Heart left ventricle (tissue), 16 donors: ENCODE data around the gene UBE2F. TPM values are rescaled to one million over a fixed set of nuclear protein-coding genes. Genes with fewer than 3 reads are reported as not detected.

Experiments
- ATAC-seq, 4 donors: fragments of 200-7000 bp; cut with Tn5 transposase; one replicate each; pipeline ENCODE4 v1.9.1; 2020 to 2022; ENCODE audit warnings: moderate library complexity in 4 of 4, mild to moderate bottlenecking in 3 of 4, moderate number of reproducible peaks in 1 of 4
- DNase-seq, 5 donors: peaks; one replicate each; pipeline ENCODE4 v3.0.0-alpha.2; 2020
- H3K27ac ChIP-seq, 12 donors: fragments of 200-600 bp; sonication (generic) in 4 of 12; one replicate each; pipeline versions ENCODE4 v1.5.0 to v1.8.0; 2016 to 2022; ENCODE audit warnings: mild to moderate bottlenecking in 2 of 12
- H3K27me3 ChIP-seq, 9 donors: fragments of 200-600 bp; sonication (generic) in 2 of 9; one replicate each; pipeline versions ENCODE4 v1.5.1 to v1.8.0; 2016 to 2022; ENCODE audit warnings: mild to moderate bottlenecking in 3 of 9
- H3K36me3 ChIP-seq, 9 donors: fragments of 200-600 bp; sonication (generic) in 2 of 9; one replicate each; pipeline versions ENCODE4 v1.5.0 to v1.8.0; 2018 to 2022; ENCODE audit warnings: mild to moderate bottlenecking in 2 of 9
- H3K4me1 ChIP-seq, 12 donors: fragments of 200-600 bp; sonication (generic) in 4 of 12; one replicate each; pipeline versions ENCODE4 v1.5.0 to v1.8.0; 2016 to 2022; ENCODE audit warnings: mild to moderate bottlenecking in 3 of 12
- H3K4me3 ChIP-seq, 12 donors: fragments of 200-600 bp; sonication (generic) in 4 of 12; one replicate each; pipeline versions ENCODE4 v1.5.0 to v1.8.0; 2017 to 2022; ENCODE audit warnings: mild to moderate bottlenecking in 9 of 12, moderate library complexity in 4 of 12
- H3K9me3 ChIP-seq, 12 donors: fragments of 200-600 bp; sonication (generic) in 4 of 12; one replicate each; pipeline versions ENCODE4 v1.5.0 to v1.8.0; 2016 to 2022; ENCODE audit warnings: mild to moderate bottlenecking in 1 of 12
- POLR2A ChIP-seq, 2 donors: fragments of 450-650 bp; IDR thresholded peaks; one replicate each; pipeline ENCODE4 v1.6.1; 2017; ENCODE audit warnings: antibody characterized with exemption in 2 of 2, mild to moderate bottlenecking in 2 of 2, moderate library complexity in 2 of 2
- WGBS, 4 donors: extraction: QIAGEN DNeasy Blood & Tissue Kit in 2 of 4; methylation state at CpG; one replicate each; pipeline versions ENCODE4 v1.1.5 to v1.1.7; 2013 to 2018; 5-methylcytosine and 5-hydroxymethylcytosine counted together
- intact Hi-C, 10 donors: fragments of 100-400 bp; cut with DNase I; formaldehyde crosslinking; loops; one replicate each; pipeline versions ENCODE4 v1.11.1 to v1.14.2; 2022
- polyA plus RNA-seq, 2 donors: library from polyadenylated mRNA; stranded (reverse); fragments of 200-250 nt; gene quantifications; one replicate each; pipeline ENCODE4 v1.2.3, GENCODE V29; 2013
- total RNA-seq, 9 donors: library from RNA; depleted of rRNA in 2 of 9; stranded (reverse); fragments of >200 nt in 2 of 9; fragmentation: NEBNext Ultra II Directional in 3 of 9; extraction: Animal tissue kit (Norgen Biotek cat#: 25700) in 3 of 9; gene quantifications; one replicate each; pipeline versions ENCODE4 v1.1.0 to v1.2.4, GENCODE V29; 2016 to 2023
- TF ChIP-seq, protein P1 (sequence below), 12 donors: fragments of 200-600 bp; sonication (generic) in 4 of 12; IDR thresholded peaks; one replicate each; pipeline versions ENCODE4 v1.5.0 to v1.8.0; 2018 to 2022; ENCODE audit warnings: antibody characterized with exemption in 12 of 12, mild to moderate bottlenecking in 5 of 12
- donor health status: ischemic (EF 13 %, LVEDD 7.1; RV severe dilation, severe dysfunction).
- donor health status: healthy with polysubstance abuse.
- donor health status: DM: no; HTN: yes; CAD: no.
- donor health status: DM: no; HTN: no; CAD: no.
- donor health status: ischemic (EF 25% LVEDD 6.9; RV normal size, moderate dysfunction).
- donor health status: ischemic (EF 25% LVEDD 5.7; RV mildly dilated, moderate dysfunction).
- donor health status: healthy.
- donor health status: DM: yes; HTN: yes; CAD: no.
- donor health status: ischemic (EF 35%, LVEDD 5.7; RV mildly dilated, moderate dysfunction).
- donor health status: nonischemic (EF 11% LVEDD 7.7; RV severe dilation, severe dysfunction).
- donor health status: DM: yes; HTN: yes; CAD: no.
- donor health status: PGD.
- donor health status: ischemic (EF 29% LVEDD 5.4; RV normal size, mild dysfunction).
- donor health status: nonischemic (EF 23%, LVEDD 6.1; RV moderate dilation, normal function).

Gene UBE2F
- total and polyA plus RNA-seq, 11 donors = 54.2 to 83.4 (median 60.6) TPM

DNA sequence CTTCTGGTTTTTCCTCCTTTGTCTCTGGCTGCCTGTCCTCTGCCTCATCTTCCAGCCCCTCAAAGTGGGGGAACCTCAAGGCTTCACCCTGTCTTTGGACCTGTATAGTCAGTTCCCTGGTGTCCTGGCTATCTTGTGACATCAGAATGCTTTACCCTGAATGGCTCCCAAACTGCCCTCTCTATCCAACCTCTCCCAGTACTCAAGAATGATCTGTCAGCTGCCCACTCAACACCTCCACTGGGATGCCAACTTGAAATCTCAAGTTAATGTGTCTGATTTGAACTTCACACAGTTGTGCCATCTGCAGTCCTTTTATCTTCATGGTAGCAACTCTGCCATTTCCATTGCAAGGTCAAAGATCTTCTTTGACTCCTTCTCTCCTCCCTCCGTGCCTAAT, 43.8 kb downstream of the UBE2F start:
- 44 to 63% (median 57%) methylated on average over 1 of the region's 1 CpG for WGBS, 4 donors
- no peak overlapping the region for H3K27ac ChIP-seq
- intact Hi-C loops = no loop called here
- H3K4me1 ChIP-seq = peaks cover 0 to 9% (median 0%) of the 10 kb centered on the region in 12 donors
- no peak for TF ChIP-seq POLR2A (IDR thresholded peaks at IDR 0.05)
- TF ChIP-seq, protein P1, sequence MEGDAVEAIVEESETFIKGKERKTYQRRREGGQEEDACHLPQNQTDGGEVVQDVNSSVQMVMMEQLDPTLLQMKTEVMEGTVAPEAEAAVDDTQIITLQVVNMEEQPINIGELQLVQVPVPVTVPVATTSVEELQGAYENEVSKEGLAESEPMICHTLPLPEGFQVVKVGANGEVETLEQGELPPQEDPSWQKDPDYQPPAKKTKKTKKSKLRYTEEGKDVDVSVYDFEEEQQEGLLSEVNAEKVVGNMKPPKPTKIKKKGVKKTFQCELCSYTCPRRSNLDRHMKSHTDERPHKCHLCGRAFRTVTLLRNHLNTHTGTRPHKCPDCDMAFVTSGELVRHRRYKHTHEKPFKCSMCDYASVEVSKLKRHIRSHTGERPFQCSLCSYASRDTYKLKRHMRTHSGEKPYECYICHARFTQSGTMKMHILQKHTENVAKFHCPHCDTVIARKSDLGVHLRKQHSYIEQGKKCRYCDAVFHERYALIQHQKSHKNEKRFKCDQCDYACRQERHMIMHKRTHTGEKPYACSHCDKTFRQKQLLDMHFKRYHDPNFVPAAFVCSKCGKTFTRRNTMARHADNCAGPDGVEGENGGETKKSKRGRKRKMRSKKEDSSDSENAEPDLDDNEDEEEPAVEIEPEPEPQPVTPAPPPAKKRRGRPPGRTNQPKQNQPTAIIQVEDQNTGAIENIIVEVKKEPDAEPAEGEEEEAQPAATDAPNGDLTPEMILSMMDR (IDR thresholded peaks at IDR 0.05) = no peak
- no peaks in the 10 kb centered on the region for H3K9me3 ChIP-seq
- ATAC-seq (peak in 2 of 4 donors; percentile 39 to 48), DNase-seq (no peak)
- peaks cover 0 to 15% (median 0%) of the 10 kb centered on the region in 9 donors for H3K36me3 ChIP-seq
- no peak overlapping the region for H3K4me3 ChIP-seq
- H3K27me3 ChIP-seq = no peaks in the 10 kb centered on the region

DNA sequence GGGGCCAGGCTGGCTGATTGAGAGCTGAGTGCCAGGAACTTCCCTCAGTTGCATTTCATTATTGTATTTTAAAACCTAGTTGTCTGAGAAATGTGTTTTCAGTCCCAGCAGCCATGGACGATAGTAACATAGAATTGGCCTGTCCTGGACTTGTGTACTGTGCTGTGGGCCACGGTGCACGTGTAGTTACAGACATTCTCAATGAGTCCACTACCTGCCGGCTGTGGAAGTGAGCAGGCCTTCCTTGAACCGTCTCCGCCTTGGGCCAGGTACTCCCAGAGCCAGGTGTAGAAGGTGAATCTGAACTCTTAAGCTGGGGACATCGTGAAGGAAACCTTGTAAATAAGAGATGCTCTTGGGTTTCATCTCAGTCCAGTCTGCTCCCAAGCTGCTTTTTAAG, 47.0 kb downstream of the UBE2F start:
- H3K27me3 ChIP-seq = no peaks in the 10 kb centered on the region
- DNase-seq (no peak), ATAC-seq (no peak)
- H3K9me3 ChIP-seq = no peaks in the 10 kb centered on the region
- no peak overlapping the region for H3K4me3 ChIP-seq
- peaks cover 0 to 29% (median 12%) of the 10 kb centered on the region in 9 donors for H3K36me3 ChIP-seq
- WGBS, 4 donors = 95 to 97% (median 96%) methylated on average over 7 of the region's 7 CpGs
- no peak overlapping the region for H3K27ac ChIP-seq
- TF ChIP-seq, protein P1 (IDR thresholded peaks at IDR 0.05) = no peak
- TF ChIP-seq POLR2A (IDR thresholded peaks at IDR 0.05) = no peak
- peaks cover 0 to 11% (median 0%) of the 10 kb centered on the region in 12 donors for H3K4me1 ChIP-seq
- intact Hi-C loops = no loop called here

DNA sequence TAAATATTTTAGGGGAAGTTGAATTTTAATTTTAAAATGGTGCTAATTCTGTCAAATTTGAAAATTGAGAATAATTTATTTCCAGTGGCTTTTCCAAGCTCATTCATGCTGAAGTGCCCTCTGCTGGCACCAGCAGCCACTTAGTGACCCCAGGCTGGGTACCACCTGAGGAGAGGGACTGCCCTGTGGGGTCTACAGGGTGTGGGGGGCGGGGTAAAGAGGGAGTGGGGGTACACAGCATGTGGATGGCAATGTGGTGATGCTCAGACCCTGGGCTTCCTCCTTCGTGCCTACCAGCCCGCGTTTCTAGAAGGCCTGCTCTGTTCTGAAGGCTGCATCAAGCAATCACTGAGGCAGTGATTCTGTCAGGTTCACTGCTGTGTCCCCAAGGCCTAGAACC, 48.9 kb downstream of the UBE2F start:
- Histone ChIP-seq H3K4me3 (no peak overlapping the region), H3K27me3 (no peaks in the 10 kb centered on the region), H3K4me1 (peaks cover 0 to 9% (median 0%) of the 10 kb centered on the region in 12 donors), H3K27ac (no peak overlapping the region), H3K9me3 (no peaks in the 10 kb centered on the region), H3K36me3 (peaks cover 0 to 35% (median 13%) of the 10 kb centered on the region in 9 donors)
- 52 to 95% (median 70%) methylated on average over 2 to 4 of the region's 4 CpGs for WGBS, 4 donors
- peak in 1 of 4 donors; percentile 31 for ATAC-seq
- intact Hi-C loops = loop anchor here in 1 of 10 donors (5.0 kb wide), 1 partner anchor 158 kb away; the partner anchor contains the start of gene RAMP1
- no peak for DNase-seq
- no peak for TF ChIP-seq POLR2A (IDR thresholded peaks at IDR 0.05)
- TF ChIP-seq, protein P1 (IDR thresholded peaks at IDR 0.05) = peak in 6 of 12 donors; percentile 7 to 31 (median 14)

GRCh38 chr2:238016526-238016925, 49.7 kb downstream of the UBE2F start:
- Histone ChIP-seq H3K9me3 (no peaks in the 10 kb centered on the region), H3K27ac (no peak overlapping the region), H3K4me3 (no peak overlapping the region), H3K4me1 (peaks cover 0 to 5% (median 0%) of the 10 kb centered on the region in 12 donors), H3K36me3 (peaks cover 0 to 43% (median 17%) of the 10 kb centered on the region in 9 donors), H3K27me3 (no peaks in the 10 kb centered on the region)
- DNase-seq = no peak
- peak in 2 of 4 donors; percentile 29 to 30 for ATAC-seq
- TF ChIP-seq, protein P1 (IDR thresholded peaks at IDR 0.05) = no peak
- no peak for TF ChIP-seq POLR2A (IDR thresholded peaks at IDR 0.05)
- 84 to 94% (median 93%) methylated on average over 8 of the region's 8 CpGs for WGBS, 4 donors
- intact Hi-C loops = loop anchor here in 1 of 10 donors (5.0 kb wide), 1 partner anchor 159 kb away; the partner anchor contains the start of gene RAMP1
